Smooth muscle cell (in vitro differentiated cells): ENCODE data around the gene FMN1. TPM values are rescaled to one million over a fixed set of nuclear protein-coding genes. Genes with fewer than 3 reads are reported as not detected.
A peak's percentile ranks its signal among the peaks of the same experiment; 100 is the strongest.

Source experiments
- DNase-seq: peaks from one replicate; lab custom pipeline; 2025; ENCODE audit not compliant: unreplicated experiment; lab: John Stamatoyannopoulos, UW
- H2AFZ ChIP-seq: fragments of 200-600 bp; sonication (generic); 2 replicates; pipeline ENCODE4 v1.6.0; 2016; ENCODE audit warnings: antibody characterized with exemption, low read depth, mild to moderate bottlenecking
- H3F3A ChIP-seq: fragments of 200-600 bp; sonication (generic); 2 replicates; pipeline ENCODE4 v1.6.0; 2017; ENCODE audit warnings: antibody characterized with exemption, low read depth
- H3K27ac ChIP-seq: fragments of 200-600 bp; sonication (generic); 2 replicates; pipeline ENCODE4 v1.5.1; 2016; ENCODE audit warnings: low read depth, mild to moderate bottlenecking
- H3K27me3 ChIP-seq: fragments of 200-600 bp; sonication (generic); 2 replicates; pipeline ENCODE4 v1.6.1; 2016; ENCODE audit warnings: low read depth, mild to moderate bottlenecking
- H3K36me3 ChIP-seq: fragments of 200-600 bp; sonication (generic); 2 replicates; pipeline ENCODE4 v1.5.1; 2016; ENCODE audit warnings: low read depth
- H3K4me1 ChIP-seq: fragments of 200-600 bp; sonication (generic); 2 replicates; pipeline ENCODE4 v1.5.1; 2016; ENCODE audit warnings: low read depth
- H3K4me2 ChIP-seq: fragments of 200-600 bp; sonication (generic); 2 replicates; pipeline ENCODE4 v1.6.0; 2016; ENCODE audit warnings: mild to moderate bottlenecking
- H3K4me3 ChIP-seq: fragments of 200-600 bp; sonication (generic); 2 replicates; pipeline ENCODE4 v1.5.1; 2016; ENCODE audit warnings: mild to moderate bottlenecking
- H3K79me2 ChIP-seq: fragments of 200-600 bp; sonication (generic); 2 replicates; pipeline ENCODE4 v1.6.0; 2016; ENCODE audit warnings: low read depth, mild to moderate bottlenecking
- H3K9ac ChIP-seq: fragments of 200-600 bp; sonication (generic); 2 replicates; pipeline ENCODE4 v1.6.0; 2016; ENCODE audit warnings: low read depth
- H3K9me3 ChIP-seq: fragments of 200-600 bp; sonication (generic); replicated peaks from 2 replicates; pipeline ENCODE4 v1.5.1; 2016; ENCODE audit warnings: low read depth
- H4K20me1 ChIP-seq: fragments of 200-600 bp; sonication (generic); 2 replicates; pipeline ENCODE4 v1.6.0; 2016; ENCODE audit warnings: low read depth
- CTCF ChIP-seq: fragments of 200-600 bp; sonication (generic); IDR thresholded peaks from 2 replicates; pipeline ENCODE4 v1.5.1; 2017; ENCODE audit warnings: borderline replicate concordance, mild to moderate bottlenecking, antibody characterized with exemption; ENCODE audit not compliant: insufficient read depth, poor library complexity, severe bottlenecking
- WGBS: methylation state at CpG from one replicate; pipeline ENCODE4 v1.1.7; 2016; ENCODE audit warnings: low lambda C conversion rate; 5-methylcytosine and 5-hydroxymethylcytosine counted together
- polyA plus RNA-seq: library from polyadenylated mRNA; unstranded; fragments of >200 nt; fragmentation: Nextera tagmentation; extraction: Ambion mirVana; gene quantifications from 2 replicates; pipeline ENCODE4 v1.2.1, GENCODE V29; 2016
- total RNA-seq: library from RNA; depleted of rRNA; stranded (reverse); fragments of >200 nt; gene quantifications from 2 replicates; pipeline ENCODE4 v1.2.3, GENCODE V29; 2014

FMN1 gene
- total and polyA plus RNA-seq, 2 experiments from 2014 or later: 0.08 to 4.0 TPM

GRCh38 chr15:33126559-33127290, 67.8 kb downstream of the FMN1 start:
- Histone ChIP-seq H3K4me2 (peak overlapping the region; percentile 74), H3K27ac (no peak overlapping the region), H3K9ac (no peak overlapping the region), H4K20me1 (no peaks in the 10 kb centered on the region), H3F3A (peaks cover 11% of the 10 kb centered on the region), H3K9me3 (no peaks in the 10 kb centered on the region), H2AFZ (no peak overlapping the region), H3K4me3 (no peak overlapping the region), H3K36me3 (no peaks in the 10 kb centered on the region), H3K79me2 (no peaks in the 10 kb centered on the region), H3K27me3 (peaks cover 68% of the 10 kb centered on the region), H3K4me1 (peaks cover 8% of the 10 kb centered on the region)
- WGBS: 21% methylated on average over 13 of the region's 13 CpGs
- no peak for TF ChIP-seq CTCF
- peak; percentile 26 for DNase-seq

GRCh38 chr15:33125894-33126537, 68.5 kb downstream of the FMN1 start:
- peaks cover 8% of the 10 kb centered on the region for H3K4me1 ChIP-seq
- no peak overlapping the region for H3K9ac ChIP-seq
- no peaks in the 10 kb centered on the region for H3K79me2 ChIP-seq
- no peak overlapping the region for H3K27ac ChIP-seq
- H4K20me1 ChIP-seq: no peaks in the 10 kb centered on the region
- peaks cover 73% of the 10 kb centered on the region for H3K27me3 ChIP-seq
- no peak overlapping the region for H2AFZ ChIP-seq
- WGBS: 56% methylated on average over 7 of the region's 7 CpGs
- peak overlapping the region; percentile 74 for H3K4me2 ChIP-seq
- H3K9me3 ChIP-seq: no peaks in the 10 kb centered on the region
- H3F3A ChIP-seq: peaks cover 11% of the 10 kb centered on the region
- no peak for TF ChIP-seq CTCF
- no peaks in the 10 kb centered on the region for H3K36me3 ChIP-seq
- H3K4me3 ChIP-seq: no peak overlapping the region
- DNase-seq: no peak

GRCh38 chr15:33124811-33125210, 69.7 kb downstream of the FMN1 start:
- Histone ChIP-seq H3K9ac (no peak overlapping the region), H2AFZ (no peak overlapping the region), H3K36me3 (no peaks in the 10 kb centered on the region), H3K4me1 (peaks cover 8% of the 10 kb centered on the region), H3F3A (peaks cover 11% of the 10 kb centered on the region), H3K27me3 (peaks cover 73% of the 10 kb centered on the region), H3K4me2 (no peak overlapping the region), H3K27ac (no peak overlapping the region), H3K4me3 (no peak overlapping the region), H3K79me2 (no peaks in the 10 kb centered on the region), H4K20me1 (no peaks in the 10 kb centered on the region), H3K9me3 (no peaks in the 10 kb centered on the region)
- WGBS: 72% methylated on average over 4 of the region's 4 CpGs
- TF ChIP-seq CTCF: no peak
- no peak for DNase-seq
